WTC11 (cell line): ENCODE results near the gene NDUFB10. TPM values are rescaled to one million over a fixed set of nuclear protein-coding genes. Genes with fewer than 3 reads are reported as not detected.
"Not testable (repeated sequence)": the region's sequence is repeated elsewhere in the genome, so short reads cannot be mapped to it uniquely, and the experiment has no call there.

ENCODE experiments used
- ATAC-seq: fragments of 200-7000 bp; cut with Tn5 transposase; 2 replicates; pipeline ENCODE4 v1.10.0; 2021; ENCODE audit warnings: mild to moderate bottlenecking, moderate library complexity
- CTCF ChIA-PET: fragments of 300-600 bp; sonication (Branson Sonifier 250); formaldehyde crosslinking; loops from one replicate; lab custom pipeline; 2021; ENCODE audit warnings: antibody characterized with exemption; lab: Charles Lee
- POLR2A ChIA-PET: fragments of 350-600 bp; sonication (Branson Sonifier 250); formaldehyde crosslinking; loops from one replicate; lab custom pipeline; 2021; ENCODE audit warnings: antibody characterized with exemption; lab: Charles Lee
- DNase-seq: peaks from one replicate; pipeline ENCODE4 v3.0.0; 2021; ENCODE audit warnings: low spot score
- H3K27ac Mint-ChIP-seq: 2 replicates; pipeline ENCODE4 v1.8.0; 2021; ENCODE audit warnings: mixed read lengths
- H3K27me3 Mint-ChIP-seq: 2 replicates; pipeline ENCODE4 v1.8.0; 2021; ENCODE audit warnings: low read depth, mild to moderate bottlenecking, moderate library complexity, mixed read lengths
- H3K36me3 Mint-ChIP-seq: 2 replicates; pipeline ENCODE4 v1.8.0; 2021; ENCODE audit warnings: mixed read lengths
- H3K4me1 Mint-ChIP-seq: 2 replicates; pipeline ENCODE4 v1.8.0; 2022; ENCODE audit warnings: mixed read lengths
- H3K4me3 Mint-ChIP-seq: 2 replicates; pipeline ENCODE4 v1.8.0; 2021; ENCODE audit warnings: mild to moderate bottlenecking, moderate library complexity, mixed read lengths
- H3K9me3 Mint-ChIP-seq: 2 replicates; pipeline ENCODE4 v1.8.0; 2021; ENCODE audit warnings: mixed read lengths
- AR ChIP-seq: fragments of 250-450 bp; sonication (Bioruptor Pico); IDR thresholded peaks from 2 replicates; pipeline ENCODE4 v1.9.0; 2021; ENCODE audit warnings: mild to moderate bottlenecking
- ATF2 ChIP-seq: sonication (generic); formaldehyde crosslinking; IDR thresholded peaks from 2 replicates; pipeline ENCODE4 v1.8.1; 2022; ENCODE audit warnings: low read depth, missing genetic modification reagents, borderline replicate concordance
- E2F1 ChIP-seq: sonication (generic); formaldehyde crosslinking; IDR thresholded peaks from 2 replicates; pipeline ENCODE4 v1.8.0; 2022; ENCODE audit warnings: mild to moderate bottlenecking, missing genetic modification reagents
- ELF4 ChIP-seq: sonication (generic); formaldehyde crosslinking; IDR thresholded peaks from 2 replicates; pipeline ENCODE4 v1.8.1; 2022; ENCODE audit warnings: low read depth, mild to moderate bottlenecking, moderate library complexity, missing genetic modification reagents
- FOXJ3 ChIP-seq: sonication (generic); formaldehyde crosslinking; IDR thresholded peaks from 2 replicates; pipeline ENCODE4 v1.9.0; 2021; ENCODE audit warnings: missing genetic modification reagents, mild to moderate bottlenecking, borderline replicate concordance
- FOXP1 ChIP-seq: sonication (generic); formaldehyde crosslinking; IDR thresholded peaks from 2 replicates; pipeline ENCODE4 v1.8.0; 2022; ENCODE audit warnings: missing genetic modification reagents, mild to moderate bottlenecking, moderate library complexity, borderline replicate concordance
- GABPB1 ChIP-seq: sonication (generic); formaldehyde crosslinking; IDR thresholded peaks from 2 replicates; pipeline ENCODE4 v1.8.1; 2023; ENCODE audit warnings: mild to moderate bottlenecking, missing genetic modification reagents
- SMAD4 ChIP-seq: sonication (generic); formaldehyde crosslinking; IDR thresholded peaks from 2 replicates; pipeline ENCODE4 v1.8.0; 2022; ENCODE audit warnings: mild to moderate bottlenecking, missing genetic modification reagents
- SP1 ChIP-seq: sonication (generic); formaldehyde crosslinking; conservative IDR thresholded peaks from 2 replicates; pipeline ENCODE4 v1.8.1; 2022; ENCODE audit warnings: missing genetic modification reagents
- TCF7 ChIP-seq: sonication (generic); formaldehyde crosslinking; IDR thresholded peaks from 2 replicates; pipeline ENCODE4 v1.8.0; 2022; ENCODE audit warnings: mild to moderate bottlenecking, low read depth, missing genetic modification reagents, moderate library complexity
- TP53 ChIP-seq: sonication (generic); formaldehyde crosslinking; IDR thresholded peaks from 2 replicates; pipeline ENCODE4 v1.8.1; 2023; ENCODE audit warnings: mild to moderate bottlenecking, missing genetic modification reagents
- ZBTB43 ChIP-seq: sonication (generic); formaldehyde crosslinking; IDR thresholded peaks from 2 replicates; pipeline ENCODE4 v1.8.1; 2023; ENCODE audit warnings: mild to moderate bottlenecking, missing genetic modification reagents
- ZNF317 ChIP-seq: sonication (generic); formaldehyde crosslinking; IDR thresholded peaks from 2 replicates; pipeline ENCODE4 v1.8.1; 2023; ENCODE audit warnings: low read depth, mild to moderate bottlenecking, moderate library complexity, missing genetic modification reagents, borderline replicate concordance
- ZNF396 ChIP-seq: fragments of 250-450 bp; sonication (Bioruptor Pico); IDR thresholded peaks from 2 replicates; pipeline ENCODE4 v1.8.0; 2021; ENCODE audit warnings: mild to moderate bottlenecking, moderate library complexity, borderline replicate concordance
- ZNF423 ChIP-seq: fragments of 250-450 bp; sonication (Bioruptor Pico); IDR thresholded peaks from 2 replicates; pipeline ENCODE4 v2.1.2; 2022; ENCODE audit warnings: mild to moderate bottlenecking, moderate library complexity
- ZNF425 ChIP-seq: fragments of 250-450 bp; sonication (Bioruptor Pico); conservative IDR thresholded peaks from 2 replicates; pipeline ENCODE4 v1.9.0; 2021; ENCODE audit warnings: mild to moderate bottlenecking
- ZNF671 ChIP-seq: fragments of 250-450 bp; sonication (Bioruptor Pico); IDR thresholded peaks from 2 replicates; pipeline ENCODE4 v1.8.0; 2021; ENCODE audit warnings: mild to moderate bottlenecking
- total RNA-seq: library from RNA; stranded (reverse); gene quantifications from 3 replicates; pipeline ENCODE4 v1.2.3, GENCODE V29; 2021

NDUFB10 gene
- total RNA-seq, 1 experiment from 2014 or later = 228 TPM

GRCh38 chr16:1918351-1919326 is 40.7 kb upstream of the NDUFB10 start, which contains the start of gene HS3ST6:
TSS of gene HS3ST6 (minus strand) at chr16:1918415. CDS start at chr16:1918323, 92 bp downstream.
- no peak within 1 kb of the TSS for H3K27ac Mint-ChIP-seq
- peak; percentile 12 for ATAC-seq
- ChIA-PET CTCF (interaction anchor here (0.5 to 0.9 kb wide), 3 partner anchors 8 to 308 kb away, joined by 3 to 6 read pairs (median 3); no protein-coding TSS in a partner anchor), POLR2A (no interaction called here)
- no peaks in the 10 kb centered on the region for H3K36me3 Mint-ChIP-seq
- H3K9me3 Mint-ChIP-seq = peaks cover 3% of the 10 kb centered on the region
- no peak for DNase-seq
- H3K4me1 Mint-ChIP-seq = peaks cover 38% of the 10 kb centered on the region
- H3K4me3 Mint-ChIP-seq = peak within 1 kb of the TSS; percentile 56
- H3K27me3 Mint-ChIP-seq = peaks cover 90% of the 10 kb centered on the region
- TF ChIP-seq SP1 (0 out of 2 replicates have a peak, but pooled peaks have one; percentile 38), E2F1 (no peak), ZBTB43 (no peak), TCF7 (CRISPR knock-in tag) (no peak), FOXP1 (CRISPR knock-in tag) (no peak), ZNF317 (CRISPR knock-in tag) (no peak), ZNF425 (CRISPR knock-in tag) (no peak), ELF4 (CRISPR knock-in tag) (no peak)
- TF ChIP-seq, all 79 proteins: peak for 1

- Mint-ChIP-seq H3K27ac (no peak overlapping the region), H3K27me3 (peaks cover 94% of the 10 kb centered on the region), H3K4me3 (no peak overlapping the region), H3K4me1 (peaks cover 42% of the 10 kb centered on the region), H3K9me3 (peaks cover 3% of the 10 kb centered on the region), H3K36me3 (no peaks in the 10 kb centered on the region)
- TF ChIP-seq E2F1 (no peak), ZNF423 (CRISPR knock-in tag) (no peak), ATF2 (no peak), ZNF396 (CRISPR knock-in tag) (no peak), SMAD4 (CRISPR knock-in tag) (no peak), AR (CRISPR knock-in tag) (no peak), GABPB1 (no peak), FOXJ3 (CRISPR knock-in tag) (no peak), TP53 (CRISPR knock-in tag) (no peak), ZNF671 (no peak)
- POLR2A ChIA-PET = no interaction called here
- DNase-seq (no peak), ATAC-seq (no peak)
- CTCF ChIA-PET = interaction anchor here (0.6 to 1.6 kb wide), 3 partner anchors 9 to 33 kb away, joined by 3 to 6 read pairs (median 4); no protein-coding TSS in a partner anchor
Observed at GRCh38 chr16:1919327-1919998, 39.9 kb upstream of the NDUFB10 start.

GRCh38 chr16:1920122-1920521 is 39.2 kb upstream of the NDUFB10 start:
- ATAC-seq, H3K9me3 Mint-ChIP-seq, POLR2A ChIA-PET, H3K4me3 Mint-ChIP-seq, H3K36me3 Mint-ChIP-seq, DNase-seq, H3K27ac Mint-ChIP-seq: not testable (repeated sequence)
- H3K4me1 Mint-ChIP-seq = peaks cover 39% of the 10 kb centered on the region
- H3K27me3 Mint-ChIP-seq = peaks cover 94% of the 10 kb centered on the region
- CTCF ChIA-PET = interaction anchor here (1.3 to 1.6 kb wide), 2 partner anchors 9 to 33 kb away, joined by 4 to 9 read pairs; no protein-coding TSS in a partner anchor
